Measurements from ENCODE around the gene SH3D19.
"Not testable (repeated sequence)": the region's sequence is repeated elsewhere in the genome, so short reads cannot be mapped to it uniquely, and the experiment has no call there.

Gene SH3D19

GRCh38 chr4:151158979-151159378 is 166.4 kb downstream of the SH3D19 start:
- DNase-seq (ENCODE audit: low read depth in 1 of 2, low spot score in 1 of 2) = no peak

DNA sequence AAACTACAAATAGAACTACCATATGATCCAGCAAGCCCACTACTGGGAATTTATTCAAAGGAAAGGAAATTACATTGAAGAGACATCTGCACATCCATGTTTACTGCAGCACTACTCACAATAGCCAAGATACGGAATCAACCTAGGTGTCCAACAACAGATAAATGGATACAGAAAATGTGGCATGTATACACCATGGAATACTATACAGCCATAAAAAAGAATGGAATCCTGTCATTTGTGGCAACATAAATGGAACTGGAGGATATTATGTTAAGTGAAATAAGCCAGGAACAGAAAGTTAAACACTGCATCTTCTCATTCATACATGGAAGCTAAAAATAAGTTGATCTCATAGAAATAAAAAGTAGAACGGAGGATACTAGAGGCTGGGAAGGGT is 167.9 kb downstream of the SH3D19 start:
- no peak for DNase-seq (ENCODE audit: low read depth in 1 of 2, low spot score in 1 of 2)

GRCh38 chr4:151153585-151153984 is 171.8 kb downstream of the SH3D19 start:
- no peak for DNase-seq (ENCODE audit: low read depth in 1 of 2, low spot score in 1 of 2)

GRCh38 chr4:151152028-151152427 is 173.4 kb downstream of the SH3D19 start:
- DNase-seq (ENCODE audit: low read depth in 1 of 2, low spot score in 1 of 2) = no peak

DNA sequence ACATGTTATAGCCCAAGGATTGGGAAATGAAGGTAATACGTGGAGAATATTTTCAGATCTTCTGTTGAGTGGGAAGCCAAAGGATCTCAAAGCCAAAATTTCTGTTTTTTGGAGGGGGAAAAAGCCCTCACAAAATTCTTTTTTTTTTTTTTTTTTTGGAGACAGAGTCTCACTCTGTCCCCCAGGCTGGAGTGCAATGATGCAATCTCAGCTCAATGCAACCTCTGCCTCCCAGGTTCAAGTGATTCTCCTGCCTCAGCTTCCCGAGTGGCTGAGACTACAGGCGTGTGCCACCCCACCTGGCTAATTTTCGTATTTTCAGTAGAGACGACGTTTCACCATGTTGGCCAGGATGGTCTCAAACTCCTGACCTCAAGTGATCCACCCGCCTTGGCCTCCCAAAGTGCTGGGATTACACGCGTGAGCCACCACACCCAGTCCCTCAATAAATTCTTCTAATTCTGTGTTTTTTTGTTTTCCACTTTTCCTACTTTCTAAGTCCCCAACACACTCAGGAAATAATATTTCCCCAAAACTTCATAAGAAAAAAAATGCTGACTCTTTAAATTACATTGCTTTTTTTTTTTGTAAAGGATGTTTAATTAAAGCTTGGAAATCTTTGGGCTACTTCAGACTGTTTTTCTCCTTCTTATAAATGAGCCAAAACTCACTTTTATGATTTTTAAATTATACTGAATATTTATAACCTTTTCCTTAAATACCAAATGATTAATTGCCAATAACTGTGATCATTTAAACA is 174.4 kb downstream of the SH3D19 start:
- DNase-seq (ENCODE audit: low read depth in 1 of 2, low spot score in 1 of 2) = no peak

- no peak for DNase-seq (ENCODE audit: low read depth in 1 of 2, low spot score in 1 of 2)
Measured at GRCh38 chr4:151148261-151148660, 177.1 kb downstream of the SH3D19 start.

DNA sequence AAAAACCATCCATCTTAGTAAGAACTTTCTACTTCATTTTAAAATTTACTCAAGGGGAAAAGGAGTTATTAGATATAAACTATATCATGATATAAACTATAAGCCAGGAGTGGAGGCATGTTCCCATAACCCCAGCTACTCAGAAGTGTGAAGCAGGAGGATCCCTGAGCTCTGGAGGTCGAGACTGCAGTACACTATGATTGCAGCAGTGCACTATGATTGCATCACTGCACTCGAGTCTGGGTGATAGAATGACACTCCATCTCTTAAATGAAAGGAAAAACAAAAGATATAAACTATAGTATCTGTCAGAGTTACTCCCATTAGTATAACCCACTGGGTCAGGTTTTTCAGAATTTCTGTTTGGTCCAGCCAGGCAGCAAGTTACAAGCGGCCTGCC is 178.4 kb downstream of the SH3D19 start:
- DNase-seq (ENCODE audit: low read depth in 1 of 2, low spot score in 1 of 2) = no peak

- no peak for DNase-seq (ENCODE audit: low read depth in 1 of 2, low spot score in 1 of 2)
Measured at GRCh38 chr4:151144329-151145072, 180.9 kb downstream of the SH3D19 start.

DNA sequence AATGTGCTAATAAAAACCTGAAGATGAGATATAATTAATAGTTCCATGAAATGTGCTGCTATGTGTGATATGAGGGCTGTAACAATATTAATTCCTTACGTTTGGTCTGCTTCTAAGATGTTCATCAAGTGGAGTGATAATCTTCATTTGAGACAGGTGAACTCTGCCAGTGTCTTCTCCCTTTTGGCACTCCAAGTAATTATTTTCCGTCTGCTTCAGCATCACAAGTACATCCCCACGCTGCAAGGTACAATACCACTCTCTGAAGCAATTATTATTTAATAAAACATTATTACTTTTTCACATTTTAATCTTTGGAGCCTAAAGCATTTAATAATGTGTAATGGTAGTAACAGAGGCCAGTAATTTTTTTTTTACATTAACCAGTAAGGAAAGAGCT is 181.6 kb downstream of the SH3D19 start:
- no peak for DNase-seq (ENCODE audit: low read depth in 1 of 2, low spot score in 1 of 2)

- no peak for DNase-seq (ENCODE audit: low read depth in 1 of 2, low spot score in 1 of 2)
Measured at GRCh38 chr4:151143162-151143561, 182.2 kb downstream of the SH3D19 start.

DNA sequence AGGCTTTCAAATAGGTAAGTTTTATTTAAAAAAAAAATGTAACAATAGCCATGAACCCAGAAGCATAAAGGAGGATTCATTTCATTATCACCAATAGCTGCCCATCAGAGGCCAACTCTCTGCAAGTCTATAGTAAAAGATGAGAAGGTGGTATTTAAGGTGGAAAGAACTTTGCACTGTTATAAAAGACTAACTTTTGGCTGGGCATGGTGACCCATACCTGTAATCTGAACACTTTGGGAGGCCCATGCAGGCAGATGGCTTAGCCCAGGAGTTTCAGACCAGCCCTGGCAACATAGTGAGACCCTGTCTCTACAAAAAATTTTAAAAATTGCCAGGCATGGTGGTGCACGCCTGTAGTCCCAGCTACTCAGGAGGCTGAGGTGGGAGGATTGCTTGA is 182.6 kb downstream of the SH3D19 start:
- no peak for DNase-seq (ENCODE audit: low read depth in 1 of 2, low spot score in 1 of 2)

DNA sequence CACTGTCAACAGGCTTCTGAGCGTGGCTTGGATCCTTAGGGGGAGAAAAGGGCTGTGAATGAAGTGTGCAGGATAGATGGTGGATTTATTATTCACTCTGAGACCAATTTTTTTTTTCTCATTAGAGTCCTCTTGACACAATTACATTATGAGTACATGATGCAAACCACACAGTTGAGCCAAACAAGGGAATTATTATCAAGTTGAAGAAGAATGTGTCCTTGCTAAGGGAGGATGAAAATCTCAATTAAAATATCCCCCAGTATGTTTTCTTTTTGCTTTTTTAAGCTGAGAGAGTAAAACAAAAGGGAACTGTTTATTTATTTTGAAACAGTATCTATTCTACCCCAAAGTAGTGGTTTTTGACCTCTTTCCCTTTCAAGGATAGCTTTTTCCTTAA is 185.6 kb downstream of the SH3D19 start:
- DNase-seq (ENCODE audit: low read depth in 1 of 2, low spot score in 1 of 2) = no peak

DNA sequence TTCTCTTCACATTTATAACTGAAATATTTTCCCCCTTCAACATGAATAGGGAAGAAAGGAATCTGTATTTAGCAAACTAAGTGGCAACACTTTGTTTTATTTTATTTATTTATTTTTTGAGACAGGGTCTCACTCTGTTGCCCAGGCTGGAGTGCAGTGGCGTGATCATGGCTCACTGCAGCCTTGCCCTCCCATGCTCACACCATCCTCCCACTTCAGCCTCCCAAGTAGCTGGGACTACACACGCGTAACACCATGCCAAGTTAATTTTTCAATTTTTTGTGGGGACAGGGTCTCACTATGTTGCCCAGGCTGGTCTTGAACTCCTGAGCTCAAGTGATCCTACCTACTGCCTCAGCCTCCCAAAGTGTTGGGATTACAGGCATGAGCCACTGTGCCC is 189.4 kb downstream of the SH3D19 start:
- not testable (repeated sequence) for DNase-seq (ENCODE audit: low read depth in 1 of 2, low spot score in 1 of 2)

DNA sequence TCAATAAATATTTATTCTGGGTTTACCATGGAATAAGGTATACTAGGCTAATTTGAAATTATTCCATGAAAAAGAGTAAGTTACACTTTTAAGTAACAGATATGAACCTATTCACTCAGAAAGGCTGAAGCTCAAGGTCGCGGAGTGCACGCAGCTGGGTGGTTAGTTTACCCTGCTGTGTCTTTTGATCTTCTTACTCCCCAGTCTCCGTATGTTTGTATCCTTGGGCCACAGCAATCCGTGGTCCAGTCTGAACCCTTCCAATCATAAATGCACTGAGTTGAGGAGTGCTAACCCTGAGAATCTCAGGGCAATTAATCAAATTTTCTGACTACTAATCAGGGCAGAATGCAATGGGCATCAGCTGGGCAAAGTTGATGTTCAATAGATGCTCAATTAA is 192.1 kb downstream of the SH3D19 start:
- DNase-seq (ENCODE audit: low read depth in 1 of 2, low spot score in 1 of 2) = no peak

DNA sequence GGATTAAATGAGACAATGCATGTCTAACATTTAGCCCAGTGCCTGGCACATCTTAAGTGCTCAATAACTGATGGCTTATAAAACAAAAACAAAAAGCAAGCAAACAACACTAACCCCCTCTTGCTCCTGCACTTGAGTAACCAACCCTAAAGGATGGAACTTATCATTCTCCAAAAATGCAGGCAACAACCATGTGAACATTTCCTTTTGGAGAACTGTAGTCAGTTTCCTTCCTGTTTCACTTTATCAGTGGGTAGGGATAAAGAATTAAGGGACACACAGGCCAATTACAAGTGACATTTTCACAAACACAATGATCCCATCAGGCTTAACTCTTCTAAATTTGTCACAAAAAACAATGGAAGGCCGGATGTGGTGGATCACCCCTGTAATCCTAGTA is 195.6 kb downstream of the SH3D19 start:
- no peak for DNase-seq (ENCODE audit: low read depth in 1 of 2, low spot score in 1 of 2)

DNA sequence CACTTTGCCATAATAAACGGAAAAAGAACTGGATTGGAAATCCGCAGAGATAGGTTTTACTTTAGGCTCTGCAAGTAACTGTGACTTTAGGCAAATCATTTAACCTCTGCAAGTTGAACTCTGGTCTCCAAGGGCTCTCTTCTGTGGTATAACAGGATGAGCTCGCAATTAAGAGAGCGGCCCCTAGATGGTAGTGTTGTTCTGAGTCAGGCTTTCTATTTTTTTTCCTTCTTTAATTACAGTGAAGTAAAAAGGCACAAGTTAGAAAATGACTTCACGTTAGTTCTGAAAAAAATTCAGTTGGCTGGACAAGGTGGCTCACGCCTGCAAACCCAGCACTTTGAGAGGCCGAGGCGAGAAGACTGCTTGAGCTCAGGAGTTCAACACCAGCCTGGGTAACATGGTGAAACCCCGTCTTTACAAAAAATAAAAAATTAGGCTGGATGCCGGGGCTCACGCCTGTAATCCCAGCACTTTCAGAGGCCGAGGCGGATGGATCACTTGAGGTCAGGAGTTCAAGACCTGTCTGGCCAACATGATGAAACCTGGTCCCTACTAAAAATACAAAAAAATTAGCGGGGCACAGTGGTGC is 207.9 kb downstream of the SH3D19 start:
- DNase-seq (ENCODE audit: low read depth in 1 of 2, low spot score in 1 of 2) = no peak

DNA sequence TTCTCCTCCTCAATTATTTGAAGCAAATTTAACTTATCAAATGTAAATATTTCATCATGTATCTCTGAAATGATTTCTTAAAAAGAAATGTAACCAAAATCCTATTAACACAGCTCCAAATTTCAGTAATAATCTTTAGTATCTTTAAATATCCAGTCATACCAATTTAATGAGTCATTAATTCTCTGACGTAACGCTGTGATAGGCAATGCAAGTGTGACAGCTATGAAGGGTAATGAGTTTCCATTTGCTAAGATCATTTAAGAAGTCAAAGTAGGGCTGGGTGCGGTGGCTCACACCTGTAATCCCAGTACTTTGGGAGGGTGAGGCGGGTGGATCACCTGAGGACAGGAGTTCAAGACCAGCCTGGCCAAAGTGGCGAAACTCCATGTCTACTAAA is 210.4 kb downstream of the SH3D19 start:
- no peak for DNase-seq (ENCODE audit: low read depth in 1 of 2, low spot score in 1 of 2)

DNA sequence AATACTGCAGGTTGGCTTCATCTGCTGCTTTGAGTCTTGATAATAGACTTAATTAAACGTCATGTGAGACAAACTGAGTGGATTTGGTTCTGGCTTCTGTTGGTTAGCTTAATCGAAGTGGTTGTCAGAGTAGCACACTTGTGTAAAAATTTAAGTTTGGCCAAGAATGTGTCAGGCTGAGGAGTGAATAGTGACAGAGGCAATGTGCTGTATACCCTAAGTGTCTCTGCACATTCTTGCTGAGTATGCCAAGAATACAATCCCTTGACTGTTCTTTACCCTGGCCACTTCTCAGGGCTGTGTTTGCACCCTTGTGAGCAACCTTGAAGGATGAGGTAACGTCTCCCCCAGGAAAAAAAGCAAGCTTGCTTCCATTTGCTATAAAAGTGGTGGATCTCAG is 211.1 kb downstream of the SH3D19 start:
- no peak for DNase-seq (ENCODE audit: low read depth in 1 of 2, low spot score in 1 of 2)

- no peak for DNase-seq (ENCODE audit: low read depth in 1 of 2, low spot score in 1 of 2)
Measured at GRCh38 chr4:151110236-151110635, 215.2 kb downstream of the SH3D19 start.

GRCh38 chr4:151107063-151107462 is 218.3 kb downstream of the SH3D19 start:
- DNase-seq (ENCODE audit: low read depth in 1 of 2, low spot score in 1 of 2) = no peak

DNA sequence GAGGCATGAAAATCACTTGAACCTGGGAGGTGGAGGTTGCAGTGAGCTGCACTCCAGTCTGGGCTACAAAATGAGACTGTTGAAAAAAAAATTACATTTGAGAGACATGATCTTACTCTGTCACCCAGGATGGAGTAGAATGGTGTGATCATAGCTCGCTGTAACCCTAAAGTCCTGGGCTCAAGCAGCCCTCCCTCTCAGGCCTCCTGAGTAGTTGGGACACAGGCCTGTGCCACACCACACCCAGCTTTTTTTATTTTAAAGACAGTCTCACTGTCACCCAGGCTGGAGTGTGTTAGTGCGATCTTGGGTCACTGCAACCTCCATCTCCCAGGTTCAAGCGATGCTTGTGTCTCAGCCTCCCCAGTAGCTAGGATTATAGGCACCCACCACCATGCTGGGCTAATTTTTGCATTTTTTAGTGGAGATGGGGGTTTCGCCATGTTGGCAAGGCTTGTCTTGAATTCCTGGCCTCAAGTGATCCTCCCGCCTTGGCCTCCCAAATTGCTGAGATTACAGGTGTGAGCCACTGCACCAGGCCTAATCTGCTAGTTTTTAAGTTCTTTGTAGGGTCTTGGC is 219.9 kb downstream of the SH3D19 start:
- no peak for DNase-seq (ENCODE audit: low read depth in 1 of 2, low spot score in 1 of 2)

DNA sequence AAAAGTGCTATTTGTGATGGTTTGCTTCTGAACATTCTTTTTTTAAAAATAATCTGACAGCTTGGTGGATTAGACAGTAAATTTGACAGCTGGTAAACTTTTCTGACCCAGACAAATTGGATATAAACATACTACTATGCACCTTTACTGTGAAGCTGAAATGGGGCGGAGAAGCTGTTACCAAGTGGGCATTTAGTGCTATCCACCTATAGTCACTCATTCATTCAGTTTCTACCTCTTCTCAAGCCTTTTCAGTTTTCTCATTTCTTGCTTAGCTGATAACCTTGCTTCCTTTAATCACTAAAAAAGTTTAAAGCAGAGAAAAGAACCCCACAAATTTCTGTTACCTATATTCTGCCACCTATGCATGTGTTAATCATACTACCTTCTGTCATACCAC is 220.8 kb downstream of the SH3D19 start:
- DNase-seq (ENCODE audit: low read depth in 1 of 2, low spot score in 1 of 2) = no peak

Measured in stimulated activated CD4-positive, alpha-beta T cell treated with anti-CD3 and anti-CD28 coated beads, Interleukin-15, amount 100 ng/mL, for 1 hour (primary cell).